A549 (cell line): Measurements from ENCODE around the gene TSN. TPM values are rescaled to one million over a fixed set of nuclear protein-coding genes. Genes with fewer than 3 reads are reported as not detected.

Source experiments
- ATAC-seq, 2 experiments: fragments of 200-7000 bp in 1 of 2; fragments of >200 bp in 1 of 2; cut with Nextera tagmentation in 1 of 2; cut with Tn5 transposase in 1 of 2; 3 replicates each; pipeline versions ENCODE4 v1.8.0 to v1.9.1; 2018 to 2020; ENCODE audit warnings: mild to moderate bottlenecking in 1 of 2, moderate library complexity in 1 of 2
- CTCF ChIA-PET: fragments of 300-600 bp; sonication (Branson Sonifier 250); formaldehyde crosslinking; extraction: SDS; loops from one replicate; lab custom pipeline; 2021; ENCODE audit warnings: antibody characterized with exemption, inconsistent platforms; lab: Yijun Ruan, JAX
- POLR2A ChIA-PET: fragments of 350-600 bp; formaldehyde crosslinking; extraction: SDS; loops from one replicate; lab custom pipeline; 2021; ENCODE audit warnings: antibody characterized with exemption, inconsistent platforms; lab: Yijun Ruan, JAX
- DNase-seq, 2 experiments: peaks; one replicate each; pipeline versions ENCODE4 v3.0.0 to v3.0.0-alpha.2; 2011 to 2016; ENCODE audit warnings: low read depth in 1 of 2, low spot score in 1 of 2
- FAIRE-seq: peaks from 2 replicates; lab custom pipeline; 2011; peaks lifted over from hg19 to GRCh38; lab: Jason Lieb, UNC
- H3K27ac ChIP-seq, 2 experiments: fragments of >200 bp; sonication (Bioruptor Twin); formaldehyde crosslinking; 3 replicates each; pipeline ENCODE4 v1.5.1; 2016 to 2017
- H3K4me1 ChIP-seq: fragments of >200 bp; sonication (Bioruptor Twin); formaldehyde crosslinking; 3 replicates; pipeline ENCODE4 v1.6.1; 2016
- H3K4me2 ChIP-seq: fragments of >200 bp; sonication (Bioruptor Twin); formaldehyde crosslinking; 3 replicates; pipeline ENCODE4 v1.6.1; 2016
- H3K4me3 ChIP-seq: fragments of >200 bp; sonication (Bioruptor Twin); formaldehyde crosslinking; 3 replicates; pipeline ENCODE4 v1.5.1; 2016
- H3K9me3 ChIP-seq: fragments of >200 bp; sonication (Bioruptor Twin); formaldehyde crosslinking; 3 replicates; pipeline ENCODE4 v1.6.1; 2016
- ATOH8 ChIP-seq: fragments of 250-450 bp; sonication (Bioruptor Pico); IDR thresholded peaks from 2 replicates; pipeline ENCODE4 v1.5.0; 2020; ENCODE audit warnings: low read depth, mild to moderate bottlenecking, moderate library complexity
- CBX8 ChIP-seq: fragments of 200-600 bp; sonication (generic); IDR thresholded peaks from 2 replicates; pipeline ENCODE4 v1.6.1; 2016
- CEBPB ChIP-seq, 2 experiments: fragments of >200 bp in 1 of 2; sonication (Bioruptor Twin) in 1 of 2; formaldehyde crosslinking in 1 of 2; IDR thresholded peaks; 2 replicates each; pipeline ENCODE4 v1.6.1; 2012 to 2016
- CHD2 ChIP-seq: fragments of 150-350 bp; IDR thresholded peaks from 2 replicates; pipeline ENCODE4 v1.6.1; 2014; ENCODE audit warnings: low read length; ENCODE audit not compliant: partially characterized antibody
- EHMT2 ChIP-seq: fragments of 200-600 bp; sonication (generic); IDR thresholded peaks from 2 replicates; pipeline ENCODE4 v1.6.1; 2016; ENCODE audit warnings: antibody characterized with exemption, low read depth, mild to moderate bottlenecking, moderate library complexity
- ELK1 ChIP-seq: fragments of 150-350 bp; IDR thresholded peaks from 2 replicates; pipeline ENCODE4 v1.6.1; 2014; ENCODE audit warnings: low read depth, mild to moderate bottlenecking, low read length
- EP300 ChIP-seq, 2 experiments: fragments of >200 bp; sonication (Bioruptor Twin); formaldehyde crosslinking; IDR thresholded peaks; 2 replicates in 1 of 2; 3 replicates in 1 of 2; pipeline ENCODE4 v1.6.1; 2016 to 2017
- FOSB ChIP-seq: fragments of 250-450 bp; sonication (Bioruptor Pico); IDR thresholded peaks from 2 replicates; pipeline ENCODE4 v1.5.0; 2020; ENCODE audit warnings: mild to moderate bottlenecking, moderate library complexity
- FOSL2 ChIP-seq, 2 experiments: fragments of 450-650 bp in 1 of 2; fragments of >200 bp in 1 of 2; sonication (Bioruptor Twin) in 1 of 2; formaldehyde crosslinking; IDR thresholded peaks; 2 replicates each; pipeline versions ENCODE4 v1.5.0 to v1.6.1; 2016 to 2020; ENCODE audit warnings: mild to moderate bottlenecking in 1 of 2, moderate library complexity in 1 of 2
- GATA3 ChIP-seq: IDR thresholded peaks from 2 replicates; pipeline ENCODE4 v1.6.1; 2012; ENCODE audit warnings: borderline replicate concordance
- HMGXB4 ChIP-seq: fragments of 250-450 bp; sonication (Bioruptor Pico); IDR thresholded peaks from 2 replicates; pipeline ENCODE4 v1.5.0; 2021; ENCODE audit warnings: mild to moderate bottlenecking, moderate library complexity, borderline replicate concordance
- MAX ChIP-seq: IDR thresholded peaks from 2 replicates; pipeline ENCODE4 v1.6.1; 2012
- PHF8 ChIP-seq: fragments of 200-600 bp; sonication (generic); IDR thresholded peaks from 2 replicates; pipeline ENCODE4 v1.6.1; 2016; ENCODE audit warnings: low read depth, mild to moderate bottlenecking, antibody characterized with exemption, moderate library complexity, borderline replicate concordance
- POLR2A ChIP-seq: IDR thresholded peaks from 2 replicates; pipeline ENCODE4 v1.6.1; 2012; ENCODE audit warnings: mild to moderate bottlenecking, low read length
- POLR2AphosphoS2 ChIP-seq: conservative IDR thresholded peaks from 2 replicates; pipeline ENCODE4 v1.6.1; 2012; ENCODE audit warnings: low read length, improper control_type of control experiment, inconsistent platforms
- RARB ChIP-seq: fragments of 250-450 bp; sonication (Bioruptor Pico); IDR thresholded peaks from 2 replicates; pipeline ENCODE4 v1.8.0; 2021; ENCODE audit warnings: mild to moderate bottlenecking, moderate library complexity
- RNF2 ChIP-seq: fragments of 200-600 bp; sonication (generic); IDR thresholded peaks from 2 replicates; pipeline ENCODE4 v1.6.1; 2016; ENCODE audit warnings: low read depth, mild to moderate bottlenecking, antibody characterized with exemption, moderate library complexity, borderline replicate concordance
- SMC3 ChIP-seq: fragments of >200 bp; sonication (Bioruptor Twin); formaldehyde crosslinking; IDR thresholded peaks from 3 replicates; pipeline ENCODE4 v1.6.1; 2018; ENCODE audit warnings: inconsistent platforms
- TFCP2L1 ChIP-seq: fragments of 250-450 bp; sonication (Bioruptor Pico); IDR thresholded peaks from 2 replicates; pipeline ENCODE4 v1.5.0; 2021; ENCODE audit warnings: mild to moderate bottlenecking
- ZC3H11A ChIP-seq: fragments of 450-650 bp; IDR thresholded peaks from 2 replicates; pipeline ENCODE4 v1.6.1; 2014; ENCODE audit warnings: antibody characterized with exemption, mild to moderate bottlenecking
- ZFP36 ChIP-seq: fragments of 450-650 bp; IDR thresholded peaks from 2 replicates; pipeline ENCODE4 v1.6.1; 2014; ENCODE audit warnings: borderline replicate concordance; ENCODE audit not compliant: partially characterized antibody
- WGBS: methylation state at CpG from one replicate; pipeline ENCODE4 v1.1.6; 2017; ENCODE audit errors: missing lambda C conversion rate; 5-methylcytosine and 5-hydroxymethylcytosine counted together
- polyA plus RNA-seq, 4 experiments: library from polyadenylated mRNA; depleted of rRNA in 3 of 4; stranded (reverse); fragments of >200 nt; fragmentation: RNase III in 1 of 4; extraction: RNeasy Plus Mini Kit Qiagen cat#74134 plus additional on column Dnase treatment in 1 of 4; gene quantifications; 2 replicates in 3 of 4; 3 replicates in 1 of 4; pipeline ENCODE4 v1.2.3, GENCODE V29; 2011 to 2017

Gene TSN
- polyA plus RNA-seq, 2 of the 4 experiments (the other 2 are of a cell fraction): 56.8 to 101 TPM

- TF ChIP-seq ATOH8 (no peak), PHF8 (no peak), RARB (no peak), POLR2A (no peak), ZFP36 (no peak), ZC3H11A (no peak), FOSL2 (IDR thresholded peaks at IDR 0.05) (no peak), FOSL2 (CRISPR knock-in tag; IDR thresholded peaks at IDR 0.05) (no peak), CBX8 (no peak), EHMT2 (no peak), HMGXB4 (CRISPR knock-in tag) (no peak), POLR2AphosphoS2 (no peak), GATA3 (no peak), CEBPB (IDR thresholded peaks at IDR 0.05) (no peak), EP300 (IDR thresholded peaks at IDR 0.05) (no peak), MAX (no peak), RNF2 (no peak), TFCP2L1 (CRISPR knock-in tag) (no peak), CHD2 (no peak)
- ChIA-PET POLR2A (no interaction called here), CTCF (no interaction called here)
- no peak overlapping the region for H3K4me3 ChIP-seq
- ATAC-seq (no peak), FAIRE-seq (no peak), DNase-seq (no peak)
- H3K4me1 ChIP-seq: peaks cover 8% of the 10 kb centered on the region
- H3K27ac ChIP-seq: no peak overlapping the region
- no peaks in the 10 kb centered on the region for H3K9me3 ChIP-seq
- H3K4me2 ChIP-seq: no peak overlapping the region
- 96% methylated on average over 1 of the region's 1 CpG for whole genome bisulfite sequencing
These were observed 33.2 kb downstream of the TSN start for GRCh38 chr2:121788685-121789084.

- peak; percentile 89 to 91 for ATAC-seq
- 10% methylated on average over 5 of the region's 5 CpGs for WGBS
- H3K27ac ChIP-seq: no peak overlapping the region
- CTCF ChIA-PET: no interaction called here
- DNase-seq: peak; percentile 43 to 63
- POLR2A ChIA-PET: no interaction called here
- no peak for FAIRE-seq
- no peaks in the 10 kb centered on the region for H3K9me3 ChIP-seq
- H3K4me1 ChIP-seq: peaks cover 8% of the 10 kb centered on the region
- H3K4me2 ChIP-seq: peak overlapping the region; percentile 39
- TF ChIP-seq ELK1 (no peak), SMC3 (no peak), FOSB (CRISPR knock-in tag) (no peak), FOSL2 (IDR thresholded peaks at IDR 0.05) (no peak), FOSL2 (CRISPR knock-in tag; IDR thresholded peaks at IDR 0.05) (peak; percentile 25; the same call in 1 of the 2 replicates), ZC3H11A (no peak), TFCP2L1 (CRISPR knock-in tag) (no peak)
- no peak overlapping the region for H3K4me3 ChIP-seq
These were observed 35.0 kb downstream of the TSN start for GRCh38 chr2:121790276-121790956.
